ENCODE results near the gene HLA-DOA.

The HLA-DOA gene

DNA sequence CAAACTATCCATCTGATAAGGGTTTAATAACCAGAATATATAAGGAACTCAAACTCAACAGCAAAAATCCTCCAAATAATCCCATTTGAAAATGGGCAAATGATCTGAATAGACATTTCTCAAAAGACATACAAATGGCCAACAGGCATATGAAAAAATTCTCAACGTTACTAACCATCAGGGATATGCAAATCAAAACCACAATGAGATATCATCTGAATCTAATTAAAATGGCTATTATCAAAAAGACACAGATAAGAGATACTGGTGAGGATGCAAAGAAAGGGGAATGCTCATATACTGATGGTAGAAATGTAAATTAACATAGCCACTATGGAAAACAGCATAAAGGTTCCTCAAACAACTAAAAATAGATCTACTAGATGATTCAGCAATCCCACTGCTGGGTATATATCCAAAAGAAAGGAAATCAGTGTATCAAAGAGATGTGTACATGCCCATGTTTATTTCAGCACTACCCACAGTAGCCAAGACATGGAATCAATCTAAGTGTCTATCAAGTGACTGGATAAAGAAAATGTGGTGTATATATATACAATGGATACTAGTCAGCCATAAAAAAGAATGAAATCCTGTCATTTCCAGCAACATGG is 47.1 kb downstream of the HLA-DOA start:
- DNase-seq: no peak

DNA sequence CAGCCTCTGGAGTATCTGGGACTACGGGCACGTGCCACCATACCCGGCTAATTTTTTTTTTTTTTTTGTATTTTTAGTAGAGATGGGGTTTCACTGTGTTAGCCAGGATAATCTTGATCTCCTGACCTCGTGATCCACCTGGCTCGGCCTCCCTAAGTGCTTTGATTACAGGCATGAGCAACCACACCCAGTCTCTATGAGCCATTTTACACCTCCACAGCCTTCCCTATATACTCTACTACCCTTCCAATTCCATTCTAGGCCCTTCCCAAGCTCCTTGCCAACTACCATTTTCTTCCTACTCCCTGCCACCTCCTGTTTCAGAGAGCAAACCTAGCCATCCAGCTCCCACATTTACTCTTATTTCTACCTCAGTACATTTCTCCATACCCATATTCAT is 48.8 kb downstream of the HLA-DOA start:
- no peak for DNase-seq

DNA sequence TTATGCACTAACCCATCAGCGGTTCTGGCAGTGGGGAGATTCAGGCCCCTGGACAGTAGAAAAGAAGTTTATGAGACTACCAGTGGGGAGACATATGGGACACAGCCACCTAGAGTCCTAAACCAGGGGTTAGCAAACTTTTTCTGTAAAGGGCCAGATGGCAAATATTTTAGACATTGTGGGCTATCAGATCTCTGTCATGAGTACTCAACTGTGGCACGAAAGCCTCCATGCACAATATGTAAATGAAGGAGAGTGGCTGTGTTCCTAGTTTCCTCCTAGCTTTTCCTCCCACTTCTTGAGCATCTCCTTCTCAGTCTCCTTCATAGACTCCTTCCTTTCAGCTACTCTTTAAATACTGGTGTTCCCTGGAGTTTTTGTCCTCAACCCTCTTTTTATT is 53.2 kb downstream of the HLA-DOA start:
- DNase-seq: no peak

DNA sequence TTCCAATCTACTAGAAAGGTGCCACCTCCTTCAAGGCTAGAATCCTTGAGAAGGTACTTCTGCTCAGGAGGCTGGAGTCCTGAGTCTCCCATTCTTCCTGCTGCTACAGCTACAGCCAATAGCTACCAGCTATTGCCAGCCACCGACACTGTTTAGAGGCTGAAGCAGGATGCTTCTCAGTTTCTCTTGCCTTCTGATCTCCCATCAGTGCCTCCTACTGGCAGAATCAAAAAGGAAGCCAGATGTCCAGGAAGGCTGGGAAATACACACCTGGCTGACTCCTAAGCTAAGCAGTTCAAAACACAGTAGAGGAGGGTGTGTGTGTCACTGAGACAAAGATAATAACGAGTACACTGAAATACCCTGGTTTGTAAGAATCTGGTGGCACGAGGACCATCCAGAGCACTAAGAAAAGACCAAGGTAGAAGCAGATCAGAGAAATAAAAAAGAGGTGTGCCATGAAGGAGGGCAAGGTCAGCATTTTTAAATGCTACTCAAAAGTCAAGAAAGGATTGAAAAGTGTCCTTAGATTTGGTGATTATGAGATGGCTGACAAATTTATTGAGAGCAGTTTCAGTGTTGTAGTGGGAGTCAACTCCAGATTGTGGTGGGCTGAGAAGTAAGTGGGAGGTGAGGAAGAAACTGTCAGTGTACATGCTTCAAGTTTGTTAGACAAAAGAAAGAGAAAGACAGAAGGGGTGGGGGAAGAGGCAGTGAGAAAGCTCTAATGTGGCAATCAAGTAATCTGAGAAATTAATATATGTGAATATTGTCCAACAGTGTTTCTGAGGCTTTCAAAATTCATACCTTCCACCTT is 54.2 kb downstream of the HLA-DOA start:
- no peak for DNase-seq

DNA sequence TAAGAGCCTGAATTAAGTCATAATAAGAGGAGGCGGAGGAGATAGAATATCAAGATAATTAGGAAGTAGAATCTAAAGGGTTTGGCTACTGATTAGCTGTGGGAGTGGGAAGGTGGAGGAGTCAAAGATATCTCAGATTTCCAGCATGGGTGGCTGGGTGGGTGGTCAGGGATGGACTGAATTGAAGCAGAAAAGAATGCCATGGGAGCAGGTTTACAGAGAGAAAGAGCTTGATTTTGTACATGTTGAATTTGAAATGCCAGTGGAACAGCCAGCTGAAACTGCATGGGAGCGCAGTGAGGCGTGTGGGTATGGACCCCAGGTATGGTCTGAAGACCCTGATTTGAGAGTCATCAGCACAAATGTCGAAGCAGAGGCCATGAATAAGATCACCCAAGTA is 55.1 kb downstream of the HLA-DOA start:
- no peak for DNase-seq
